Right ventricle myocardium inferior (tissue), 1 donor: ENCODE measurements around the gene RAD51B. TPM values are rescaled to one million over a fixed set of nuclear protein-coding genes. Genes with fewer than 3 reads are reported as not detected.

Experiments used
- ATAC-seq: fragments of 200-7000 bp; cut with Tn5 transposase; one replicate; pipeline ENCODE4 v1.9.1; 2020; ENCODE audit warnings: mild to moderate bottlenecking, moderate library complexity
- DNase-seq: peaks from one replicate; pipeline ENCODE4 v3.0.0; 2021; ENCODE audit errors: missing footprints
- intact Hi-C: fragments of 100-400 bp; cut with DNase I; formaldehyde crosslinking; loops from one replicate; pipeline ENCODE4 v1.11.0; 2022
- total RNA-seq: library from RNA; stranded (reverse); fragmentation: NEBNext Ultra II Directional; extraction: Animal tissue kit (Norgen Biotek cat#: 25700); gene quantifications from one replicate; pipeline ENCODE4 v1.2.1, GENCODE V29; 2021
- donor health status: DM: no; HTN: yes; CAD: no; lungs with severe emphysema.

The RAD51B gene
- total RNA-seq, 1 donor from 2014 or later = 4.1 TPM

DNA sequence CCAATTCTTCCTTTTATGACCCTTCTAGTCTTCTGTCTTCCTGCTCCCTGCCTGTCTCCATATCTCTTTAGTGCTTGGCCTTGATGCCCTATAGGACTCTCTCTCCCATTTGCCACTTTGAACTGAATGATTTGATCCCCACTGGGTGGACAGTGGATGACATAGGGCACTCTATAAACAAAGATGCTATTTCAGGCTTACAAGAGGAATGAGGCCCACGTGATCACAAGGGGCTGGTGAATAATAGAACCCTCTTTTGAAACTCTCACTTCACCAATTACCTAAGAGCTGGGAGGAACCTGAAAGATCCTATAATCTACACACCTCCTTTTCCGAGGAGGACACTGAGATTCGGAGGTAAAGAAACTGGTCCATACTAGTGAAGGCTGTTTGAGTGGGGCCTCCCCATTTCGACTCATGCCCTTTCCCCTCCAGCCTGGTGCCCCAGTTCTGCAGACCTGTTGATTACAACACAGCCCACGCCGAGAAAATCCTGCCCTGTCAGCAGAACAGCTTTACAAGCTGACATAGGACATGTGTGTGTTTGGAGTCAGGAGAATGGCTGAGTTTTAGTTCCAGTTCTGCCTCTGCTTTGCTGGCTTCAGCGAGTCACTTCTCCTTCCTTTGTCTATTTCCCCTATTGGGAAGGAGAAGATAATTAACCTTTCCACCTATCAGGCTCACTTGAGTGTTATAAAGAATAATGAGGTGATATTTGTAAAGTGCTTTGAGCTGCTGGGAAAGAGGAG is 573.0 kb downstream of the RAD51B start:
- ATAC-seq = peak; percentile 57
- peak; percentile 81 for DNase-seq
- intact Hi-C loops = loop anchor here (5.0 kb wide), 2 partner anchors 155 to 400 kb away; partner anchors contain the start of gene ZFP36L1

DNA sequence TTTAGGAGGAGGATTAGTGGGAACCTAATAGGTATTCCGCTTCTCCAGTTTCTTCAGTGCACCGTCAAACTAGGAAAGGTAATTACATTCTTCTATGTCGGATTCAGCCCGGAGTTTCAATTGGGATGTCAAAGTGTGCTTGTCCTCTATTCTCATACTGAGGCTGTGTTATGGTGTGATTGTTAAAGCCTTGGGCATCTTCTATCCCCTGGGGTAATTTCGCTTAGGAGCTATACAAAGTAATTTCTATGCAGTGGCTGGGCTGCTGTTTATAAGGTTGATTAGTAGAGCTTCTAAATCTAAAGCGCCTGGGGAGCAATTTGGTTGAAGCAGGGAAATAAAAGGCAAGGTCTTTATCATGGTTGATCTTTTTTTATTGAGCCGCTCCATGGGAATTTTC is 573.7 kb downstream of the RAD51B start:
- DNase-seq = no peak
- no peak for ATAC-seq
- intact Hi-C loops = loop anchor here (5.0 kb wide), 2 partner anchors 154 to 399 kb away; partner anchors contain the start of gene ZFP36L1

DNA sequence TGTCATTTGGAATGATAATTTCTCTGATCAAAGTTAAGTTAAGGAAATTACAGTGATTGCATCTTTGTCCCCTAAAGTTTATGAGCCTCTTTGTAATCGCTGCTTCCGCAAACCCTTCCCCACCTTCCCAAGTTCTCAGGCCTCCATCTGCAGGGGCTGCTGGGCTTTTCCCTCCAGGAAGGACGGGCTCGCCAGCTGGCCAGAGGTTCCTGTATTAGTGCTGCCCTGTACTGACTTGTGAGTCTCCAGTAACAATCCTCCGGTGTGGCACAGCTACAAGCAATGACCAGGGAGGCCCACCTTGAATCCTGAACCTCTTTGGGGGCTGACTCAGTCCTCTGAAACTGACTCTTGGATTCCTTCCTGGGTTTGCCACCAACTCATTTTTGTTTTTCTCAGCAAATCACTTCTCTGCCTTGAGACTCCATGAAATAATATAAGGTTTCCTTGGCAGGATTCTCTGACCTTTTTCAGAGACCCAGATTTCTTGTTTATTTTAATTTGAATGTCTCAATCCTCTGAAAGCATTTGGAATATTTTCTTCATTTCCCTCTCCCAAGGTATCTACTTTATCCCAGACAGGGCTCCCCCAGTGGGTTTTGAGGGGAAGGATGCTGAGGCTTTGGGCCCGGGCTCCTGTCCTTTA is 574.7 kb downstream of the RAD51B start:
- intact Hi-C loops = loop anchor here (5.0 kb wide), 2 partner anchors 153 to 398 kb away; partner anchors contain the start of gene ZFP36L1

DNA sequence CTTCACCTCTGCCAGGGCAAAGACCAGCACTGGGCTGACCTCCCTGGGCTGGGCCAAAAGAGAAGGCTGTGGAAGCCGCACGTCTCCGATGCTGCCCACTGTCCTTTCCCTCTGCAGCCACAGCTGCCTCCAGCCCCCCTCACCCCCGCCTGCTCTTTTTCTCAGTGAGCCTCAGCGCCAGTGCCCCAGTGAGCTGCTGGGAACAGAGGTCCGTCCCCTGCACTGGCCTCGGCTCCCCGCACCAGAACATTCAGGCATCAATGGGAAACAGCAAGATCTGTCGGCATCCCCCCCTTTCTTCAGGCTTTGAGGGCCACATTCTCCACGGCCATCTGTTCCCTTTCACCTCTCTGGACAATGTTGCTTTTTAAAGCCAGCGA is 575.2 kb downstream of the RAD51B start:
- peak; percentile 59 for DNase-seq

More for the DNA sequence above, 574.7 kb downstream of the RAD51B start:
- DNase-seq (no peak), ATAC-seq (no peak)

DNA sequence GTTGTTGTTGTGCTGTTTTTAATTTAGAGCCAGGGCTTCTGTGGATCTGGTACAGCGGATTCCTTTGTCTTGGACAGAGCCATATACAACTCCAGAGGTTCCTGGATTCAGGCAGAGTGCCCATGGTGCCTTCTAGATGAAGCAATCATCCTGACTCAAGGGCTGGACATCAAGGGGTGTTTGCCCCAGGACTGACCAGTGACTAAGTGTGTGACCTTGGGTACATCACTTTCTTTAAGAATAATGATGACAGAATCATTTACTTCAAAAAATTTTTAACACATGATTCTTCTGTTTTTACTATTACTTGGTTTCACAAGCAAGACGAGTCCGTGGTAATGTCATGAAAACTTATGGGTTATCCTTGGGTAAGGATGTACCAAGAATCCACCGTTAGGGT is 576.0 kb downstream of the RAD51B start:
- no peak for ATAC-seq
- intact Hi-C loops = no loop called here

More for the DNA sequence above, 575.2 kb downstream of the RAD51B start:
- ATAC-seq = no peak
- intact Hi-C loops = loop anchor here (5.0 kb wide), 2 partner anchors 153 to 398 kb away; partner anchors contain the start of gene ZFP36L1

DNA sequence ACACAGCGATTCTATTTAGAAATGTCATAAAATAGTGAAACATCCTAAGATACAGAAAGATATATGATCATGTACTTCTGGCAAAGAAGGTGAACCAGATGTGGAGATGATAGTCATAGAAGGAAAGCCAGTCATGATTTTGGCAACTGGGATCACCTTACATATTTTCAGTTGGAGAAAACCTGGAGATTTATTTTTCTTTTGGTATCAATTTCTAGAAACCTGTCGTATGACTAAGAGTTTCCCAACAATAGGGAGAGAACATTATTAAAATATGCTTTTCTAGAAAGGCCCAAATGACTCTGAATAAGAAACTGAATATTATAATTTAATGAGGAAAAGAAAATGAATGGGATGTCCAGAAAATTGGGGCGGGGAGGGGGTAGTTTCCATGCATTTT is 576.9 kb downstream of the RAD51B start:
- ATAC-seq (no peak), DNase-seq (no peak)
- intact Hi-C loops = no loop called here

More for the DNA sequence above, 576.0 kb downstream of the RAD51B start:
- DNase-seq = no peak

DNA sequence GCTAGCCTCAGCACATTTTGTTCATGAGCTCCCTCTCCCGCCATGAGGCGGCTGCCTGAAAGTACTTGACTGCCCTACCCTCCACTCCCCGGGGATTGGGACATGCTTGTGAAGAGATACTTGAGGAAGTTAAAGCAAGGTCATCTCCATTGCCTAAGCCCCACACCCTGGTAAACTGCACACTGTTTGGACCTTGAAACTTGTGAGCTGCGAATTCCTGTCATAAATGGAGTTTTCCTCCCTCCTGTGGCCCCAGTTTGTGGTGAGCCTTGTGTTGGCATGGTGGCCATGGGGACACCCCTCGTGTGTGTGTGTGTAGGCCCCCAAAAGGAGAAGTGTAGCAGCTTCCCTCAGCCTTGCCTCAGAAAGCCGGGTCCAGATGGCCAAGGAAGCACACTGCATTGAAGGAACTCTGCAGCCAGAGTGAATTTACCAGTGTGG is 577.8 kb downstream of the RAD51B start:
- DNase-seq = peak; percentile 87
- intact Hi-C loops = no loop called here
- ATAC-seq = peak; percentile 67

DNA sequence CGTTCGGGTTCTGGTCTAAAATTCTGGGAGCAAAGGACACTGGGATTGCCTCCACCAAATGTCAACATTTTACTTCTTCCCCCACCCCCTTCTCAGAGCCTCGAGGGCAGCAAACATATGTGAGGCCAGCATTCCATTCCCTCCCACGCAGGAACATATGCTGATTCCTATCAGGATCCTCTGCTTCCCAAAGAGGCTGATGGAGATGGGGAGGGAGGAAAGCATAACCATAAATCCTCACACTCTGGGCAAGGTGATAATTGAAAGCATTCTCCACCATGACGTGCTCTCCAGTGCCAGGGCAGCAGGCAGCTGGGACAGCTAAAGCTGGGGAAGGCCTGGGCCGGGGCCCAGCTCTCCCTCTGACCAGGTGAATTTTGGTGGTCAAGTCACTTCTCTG is 578.2 kb downstream of the RAD51B start:
- ATAC-seq (no peak), DNase-seq (no peak)
- intact Hi-C loops = no loop called here

DNA sequence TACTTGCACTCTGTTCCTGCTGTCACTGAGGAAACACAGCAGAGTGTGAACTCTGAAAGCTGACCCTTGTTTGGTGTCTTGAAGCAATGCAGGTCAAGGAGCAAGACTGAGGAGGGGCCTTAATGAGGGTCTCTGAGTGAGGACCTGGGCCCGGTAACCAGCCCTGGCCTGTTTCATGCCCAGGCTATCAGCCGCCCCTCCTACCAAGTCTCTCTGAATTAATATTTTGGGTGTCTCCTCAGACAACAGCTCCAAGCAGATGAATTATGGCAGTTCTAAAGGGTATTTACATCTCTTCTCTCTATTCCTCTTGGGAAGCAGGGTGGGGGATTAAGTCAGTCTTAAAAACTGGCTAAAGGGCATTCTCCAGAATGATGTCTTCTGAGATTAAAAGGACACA is 578.8 kb downstream of the RAD51B start:
- no peak for ATAC-seq
- intact Hi-C loops = no loop called here
- DNase-seq = no peak

DNA sequence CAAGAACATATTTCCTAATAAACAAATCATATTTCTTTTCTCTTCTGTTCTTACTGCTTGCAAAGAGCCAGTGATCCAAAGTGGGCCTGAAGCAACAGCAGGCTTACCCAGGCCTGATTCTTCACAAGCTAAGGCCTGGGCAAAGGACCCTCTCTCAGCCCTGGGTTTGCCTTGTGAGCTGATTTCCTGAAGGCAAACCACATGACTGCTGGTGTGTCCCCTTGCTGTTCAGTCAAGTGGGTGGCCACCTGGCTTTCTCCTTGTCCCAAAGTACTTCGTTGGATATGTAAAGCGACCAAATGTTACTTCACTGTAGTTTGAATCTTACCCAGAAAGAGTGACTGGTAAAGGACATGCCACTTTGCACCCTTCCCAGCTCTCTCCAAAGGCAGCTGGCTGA is 580.4 kb downstream of the RAD51B start:
- no peak for ATAC-seq
- no peak for DNase-seq
- intact Hi-C loops = loop anchor here (10.0 kb wide), 1 partner anchor 145 kb away; no protein-coding TSS in a partner anchor

DNA sequence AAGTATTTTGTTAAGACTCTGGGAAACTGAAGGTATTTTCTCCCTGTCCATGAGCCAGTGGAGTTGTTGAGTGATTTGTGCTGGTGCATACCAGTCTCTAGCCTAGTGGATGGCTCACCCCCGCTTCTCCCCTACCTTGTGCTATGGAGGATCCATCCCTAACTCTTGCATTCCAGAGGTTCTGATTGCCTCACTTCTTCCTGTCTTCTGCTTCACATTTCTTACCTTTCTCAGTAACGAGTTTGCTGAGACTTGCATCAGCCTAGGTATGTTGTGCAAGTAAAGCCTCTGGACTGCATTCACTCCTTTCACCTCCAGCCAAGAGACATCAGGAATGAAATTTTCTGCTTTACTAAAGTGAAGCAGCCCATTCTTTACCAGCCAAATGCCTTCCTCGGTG is 581.7 kb downstream of the RAD51B start:
- intact Hi-C loops = loop anchor here (10.0 kb wide), 1 partner anchor 147 kb away; no protein-coding TSS in a partner anchor
- ATAC-seq (no peak), DNase-seq (no peak)

DNA sequence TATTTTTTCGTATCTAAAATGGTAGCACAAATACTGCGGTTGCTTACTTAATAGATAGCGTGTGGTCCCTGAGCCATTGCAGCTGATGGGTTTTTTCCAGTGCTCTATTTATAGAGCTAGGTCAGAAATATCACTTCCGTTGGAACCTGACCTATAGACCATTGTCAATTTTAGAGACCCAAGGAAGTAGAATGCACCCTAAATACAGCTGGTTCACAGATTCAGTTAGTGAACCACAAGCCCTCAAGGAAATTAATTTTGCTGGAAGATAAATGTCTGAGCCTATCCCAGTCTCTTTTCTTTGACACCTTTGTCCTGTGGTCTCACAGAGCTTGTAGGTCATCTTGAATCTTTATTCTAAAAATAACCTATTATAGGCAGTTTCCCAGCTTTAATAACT is 582.3 kb downstream of the RAD51B start:
- intact Hi-C loops = loop anchor here (10.0 kb wide), 1 partner anchor 147 kb away; no protein-coding TSS in a partner anchor
- no peak for ATAC-seq
- no peak for DNase-seq

DNA sequence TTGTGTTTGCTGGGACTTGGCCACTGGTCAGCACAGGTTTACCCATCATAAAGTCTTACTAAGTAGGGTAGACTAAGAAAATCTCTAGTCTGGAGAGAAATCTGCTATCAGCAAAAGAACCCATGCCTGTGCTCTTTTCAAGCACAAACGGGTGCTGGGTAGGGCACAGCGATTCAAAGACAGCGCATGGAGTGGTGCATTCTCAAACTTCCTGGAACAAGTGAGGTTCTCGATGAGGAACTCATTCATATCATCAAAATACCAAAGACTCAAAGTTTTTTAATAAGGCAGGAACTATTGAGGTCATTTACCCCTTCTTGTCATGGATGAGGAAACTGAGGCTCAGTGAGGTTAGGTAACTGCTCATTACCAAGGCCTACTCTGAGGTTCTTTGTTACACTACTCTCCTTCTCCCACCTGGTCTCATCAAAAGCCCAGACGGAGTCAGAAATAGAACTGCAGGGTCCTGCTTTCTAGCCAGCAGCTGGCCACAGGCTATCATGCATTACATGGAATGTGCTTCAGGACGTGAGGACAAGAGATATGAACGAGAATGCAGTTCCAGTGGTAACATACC is 583.0 kb downstream of the RAD51B start:
- intact Hi-C loops = loop anchor here (10.0 kb wide), 1 partner anchor 148 kb away; no protein-coding TSS in a partner anchor
- ATAC-seq (no peak), DNase-seq (no peak)

DNA sequence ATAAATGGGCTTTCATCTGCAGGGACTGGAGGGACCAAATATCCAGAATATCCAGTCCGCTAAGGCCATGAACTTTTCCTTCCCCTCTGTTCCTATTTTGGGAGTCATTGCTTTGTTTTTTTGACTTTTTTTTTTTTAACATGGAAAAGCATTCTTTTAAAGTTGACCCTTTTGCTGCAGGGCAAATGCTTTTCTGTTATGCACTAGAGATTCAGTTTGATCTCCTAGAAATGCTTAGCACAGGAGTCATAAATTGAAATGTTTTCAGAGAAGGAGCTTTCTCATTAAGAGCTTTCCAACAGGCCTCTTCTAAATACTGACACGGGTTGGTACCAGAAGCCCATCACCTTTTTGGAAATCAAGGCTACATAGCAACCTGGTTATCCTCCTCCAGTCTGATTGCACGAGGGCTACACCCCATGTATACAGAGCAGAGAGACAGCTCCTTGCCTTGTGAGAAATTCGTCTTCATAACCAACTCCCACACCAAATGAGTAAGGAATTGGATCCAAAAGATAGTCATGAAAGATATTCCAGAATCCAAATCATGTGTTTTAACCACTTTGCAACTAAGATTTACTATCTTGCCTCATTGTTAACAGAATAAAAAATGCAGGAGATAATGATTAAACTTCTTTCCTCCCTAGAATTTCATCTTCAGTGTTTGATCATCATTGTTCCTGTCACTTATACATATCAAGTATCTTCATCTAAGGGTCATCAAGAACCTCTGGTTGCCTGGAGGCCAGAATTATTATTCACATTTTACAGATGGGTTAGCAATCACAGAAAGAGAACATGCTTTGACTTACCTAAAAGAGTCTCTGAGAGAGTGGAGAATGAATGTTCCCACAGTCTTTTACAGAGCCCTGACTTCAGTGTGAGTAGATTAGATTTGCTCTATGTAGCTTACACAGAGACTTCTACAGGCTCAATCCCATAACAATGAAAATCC is 583.9 kb downstream of the RAD51B start:
- ATAC-seq = no peak
- intact Hi-C loops = loop anchor here (10.0 kb wide), 1 partner anchor 149 kb away; no protein-coding TSS in a partner anchor
- DNase-seq = no peak

DNA sequence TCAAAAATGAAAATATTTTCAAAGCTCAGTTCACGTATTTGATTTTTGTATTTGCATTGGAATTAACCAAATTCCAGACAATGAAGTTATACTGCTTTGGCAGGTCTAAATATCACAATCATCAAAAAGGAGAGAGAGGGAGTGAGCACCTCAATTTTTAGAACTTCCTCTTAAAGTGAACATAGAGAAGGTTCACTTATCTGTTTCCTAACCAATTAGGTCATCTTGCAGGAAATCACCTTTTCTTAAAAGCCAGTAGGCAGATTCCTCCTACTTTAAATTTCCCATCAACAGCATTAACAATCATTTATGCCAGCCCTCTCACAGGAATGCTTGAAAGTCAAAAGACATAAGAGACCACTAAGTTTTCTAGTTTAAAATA is 584.6 kb downstream of the RAD51B start:
- intact Hi-C loops = loop anchor here (10.0 kb wide), 1 partner anchor 149 kb away; no protein-coding TSS in a partner anchor
- DNase-seq (no peak), ATAC-seq (no peak)

DNA sequence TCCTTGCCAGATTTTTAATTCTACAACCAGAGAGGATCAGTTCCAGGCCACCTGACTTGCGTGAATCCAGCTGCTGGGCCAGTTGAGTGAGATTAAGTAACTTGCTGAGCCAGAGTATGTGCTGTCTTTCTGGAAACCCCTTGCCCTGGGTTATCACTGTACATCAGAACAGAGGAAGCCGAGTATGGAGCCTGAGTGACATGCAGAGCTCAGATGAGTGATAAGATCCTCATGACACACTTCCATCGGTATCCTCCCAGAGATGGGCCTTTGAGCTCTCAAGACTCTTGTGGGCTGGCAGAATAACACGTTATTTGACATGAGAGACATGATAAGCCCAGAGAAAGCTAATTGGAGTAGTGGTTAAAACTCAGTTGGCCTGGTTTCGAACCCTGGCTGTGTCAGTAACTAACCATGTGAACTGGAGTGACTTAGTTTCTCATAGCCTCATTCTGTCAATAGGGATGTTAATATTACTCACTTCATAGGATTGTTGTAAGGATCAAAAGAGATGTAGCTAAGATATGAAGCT is 585.1 kb downstream of the RAD51B start:
- intact Hi-C loops = loop anchor here (10.0 kb wide), 1 partner anchor 150 kb away; no protein-coding TSS in a partner anchor
- ATAC-seq (peak; percentile 47), DNase-seq (no peak)

DNA sequence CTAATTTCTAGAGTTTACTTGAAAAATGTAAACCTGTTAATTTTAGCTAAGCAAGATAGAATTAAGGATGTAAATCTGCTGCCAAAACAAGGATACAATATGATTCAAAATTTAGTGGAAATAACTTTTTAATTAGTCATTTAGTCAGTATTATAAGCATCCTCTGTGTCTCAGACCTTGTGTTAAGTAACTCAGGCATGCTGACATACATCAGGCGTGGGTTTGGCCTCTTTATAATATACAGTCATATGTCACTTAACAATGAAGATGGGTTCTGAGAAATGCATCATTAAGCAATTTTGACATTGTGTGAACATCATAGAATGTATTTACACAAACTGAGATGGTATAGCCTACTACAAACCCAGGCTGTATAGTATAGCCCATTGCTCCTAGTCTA is 586.4 kb downstream of the RAD51B start:
- intact Hi-C loops = loop anchor here (10.0 kb wide), 1 partner anchor 151 kb away; no protein-coding TSS in a partner anchor
- no peak for ATAC-seq
- DNase-seq = no peak

DNA sequence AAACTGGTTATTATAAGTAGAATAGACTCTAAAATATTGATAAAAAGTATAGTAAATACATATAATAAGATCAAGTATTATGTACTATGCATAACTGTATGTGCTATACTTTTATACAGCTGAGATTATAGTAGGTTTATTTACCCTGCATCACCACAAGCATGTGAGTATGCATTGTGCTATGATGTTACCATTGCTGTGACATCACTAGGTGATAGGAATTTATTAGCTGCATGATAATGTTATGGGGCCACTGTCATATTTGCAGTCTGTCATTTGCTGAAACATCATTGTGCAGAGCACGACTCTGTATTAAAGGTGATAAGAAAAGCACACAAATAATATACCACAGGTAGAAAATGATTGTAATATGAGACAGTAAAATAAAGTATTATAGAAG is 587.7 kb downstream of the RAD51B start:
- intact Hi-C loops = loop anchor here (10.0 kb wide), 1 partner anchor 152 kb away; no protein-coding TSS in a partner anchor
- DNase-seq = no peak
- no peak for ATAC-seq
